CD4-positive, alpha-beta T cell treated with Interleukin-17A for 1 hour (primary cell): ENCODE data around the gene MCOLN3.
"Not testable (repeated sequence)": the region's sequence is repeated elsewhere in the genome, so short reads cannot be mapped to it uniquely, and the experiment has no call there.

ENCODE experiments used
- DNase-seq: peaks from one replicate; pipeline ENCODE4 v3.0.0-alpha.2; 2020

The MCOLN3 gene

DNA sequence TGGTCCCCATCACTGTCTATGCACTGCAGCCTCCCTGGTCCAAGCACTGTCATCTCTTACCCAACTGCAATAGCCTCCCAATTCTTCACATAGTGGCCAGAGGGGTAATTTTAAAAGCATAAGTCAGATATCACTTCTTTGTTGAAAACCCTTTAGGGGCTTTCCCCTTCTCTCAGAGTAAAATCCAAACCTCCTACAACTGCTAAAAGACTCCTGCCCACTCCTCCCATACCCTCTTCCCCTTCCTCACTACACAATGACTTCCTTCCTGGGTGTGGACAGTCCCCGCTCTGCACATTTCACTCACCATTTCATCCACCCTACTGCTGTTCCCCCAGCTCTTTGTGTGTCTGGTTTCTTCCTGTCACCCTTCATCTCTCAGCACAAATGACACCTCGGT lies 59.7 kb downstream of the MCOLN3 start:
- peak; percentile 34 for DNase-seq

DNA sequence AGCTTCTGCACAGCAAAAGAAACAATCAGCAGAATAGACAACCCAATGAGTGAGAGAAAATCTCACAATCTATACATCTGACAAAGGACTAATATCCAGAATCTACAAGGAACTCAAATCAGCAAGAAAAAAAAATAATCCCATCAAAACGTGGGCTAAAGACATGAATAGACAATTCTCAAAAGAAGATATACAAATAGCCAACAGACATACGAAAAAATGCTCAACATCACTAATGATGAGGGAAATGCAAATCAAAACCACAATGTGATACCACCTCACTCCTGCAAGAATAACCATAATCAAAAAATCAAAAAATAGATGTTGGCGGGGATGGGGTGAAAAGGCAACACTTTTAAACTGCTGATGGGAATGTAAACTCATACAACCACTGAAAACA lies 61.7 kb downstream of the MCOLN3 start:
- DNase-seq, result not testable (repeated sequence)

DNA sequence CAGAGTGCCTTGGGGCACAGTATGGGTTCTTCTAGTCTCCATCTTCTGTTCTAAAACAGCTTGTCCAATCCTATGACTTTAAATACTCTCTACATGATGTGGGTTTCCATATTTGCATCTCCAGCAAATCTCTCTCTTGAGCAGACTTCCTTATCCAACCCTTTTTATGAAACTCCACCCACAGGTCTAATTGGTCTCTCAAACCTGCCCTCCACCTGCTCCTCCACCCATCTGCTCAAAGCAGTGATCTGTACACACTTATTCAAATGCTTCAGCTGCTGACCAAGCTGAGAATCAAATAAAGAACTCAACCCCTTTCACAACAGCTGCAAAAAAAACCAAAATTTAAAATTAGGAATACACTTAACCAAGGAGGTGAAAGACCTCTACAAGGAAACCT lies 62.9 kb downstream of the MCOLN3 start:
- DNase-seq, result no peak

DNA sequence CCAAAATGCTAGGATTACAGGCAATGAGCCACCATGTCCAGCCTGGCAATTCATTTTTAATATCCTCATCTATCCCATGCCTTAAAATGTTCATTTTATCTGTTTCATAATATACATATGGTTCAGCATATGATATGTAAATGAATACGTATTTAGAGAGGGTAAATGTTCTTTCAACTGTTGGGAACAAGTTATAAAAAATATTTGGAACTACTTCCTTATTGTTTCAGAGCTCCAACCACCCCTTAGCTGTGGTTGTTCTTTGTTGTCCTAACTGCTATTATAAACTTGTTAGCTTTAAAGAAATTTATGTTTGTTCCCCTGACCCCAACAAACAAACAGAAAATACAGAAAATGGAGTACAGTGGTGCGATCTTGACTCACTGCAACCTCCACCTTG lies 65.9 kb downstream of the MCOLN3 start:
- DNase-seq, result no peak

DNA sequence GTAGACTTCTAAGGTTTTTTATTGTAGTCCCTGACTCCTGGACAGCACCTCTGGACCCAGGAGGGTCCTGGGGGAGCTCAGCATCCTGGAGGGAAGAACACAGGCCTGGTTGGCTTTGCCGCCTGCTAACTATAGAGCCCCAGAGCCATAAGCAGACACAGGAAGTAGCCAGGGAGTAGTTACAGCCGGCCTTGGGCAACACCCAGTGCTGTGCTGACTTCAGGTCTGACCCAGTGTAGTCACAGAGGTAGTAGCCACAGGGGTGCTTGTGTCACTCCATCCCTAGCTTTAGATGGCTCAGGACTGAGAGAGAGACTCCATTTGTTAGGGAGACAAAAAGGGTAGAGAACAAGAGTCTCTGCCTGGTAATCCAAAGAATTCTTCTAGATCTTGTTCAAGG lies 73.3 kb downstream of the MCOLN3 start:
- DNase-seq, result no peak

DNA sequence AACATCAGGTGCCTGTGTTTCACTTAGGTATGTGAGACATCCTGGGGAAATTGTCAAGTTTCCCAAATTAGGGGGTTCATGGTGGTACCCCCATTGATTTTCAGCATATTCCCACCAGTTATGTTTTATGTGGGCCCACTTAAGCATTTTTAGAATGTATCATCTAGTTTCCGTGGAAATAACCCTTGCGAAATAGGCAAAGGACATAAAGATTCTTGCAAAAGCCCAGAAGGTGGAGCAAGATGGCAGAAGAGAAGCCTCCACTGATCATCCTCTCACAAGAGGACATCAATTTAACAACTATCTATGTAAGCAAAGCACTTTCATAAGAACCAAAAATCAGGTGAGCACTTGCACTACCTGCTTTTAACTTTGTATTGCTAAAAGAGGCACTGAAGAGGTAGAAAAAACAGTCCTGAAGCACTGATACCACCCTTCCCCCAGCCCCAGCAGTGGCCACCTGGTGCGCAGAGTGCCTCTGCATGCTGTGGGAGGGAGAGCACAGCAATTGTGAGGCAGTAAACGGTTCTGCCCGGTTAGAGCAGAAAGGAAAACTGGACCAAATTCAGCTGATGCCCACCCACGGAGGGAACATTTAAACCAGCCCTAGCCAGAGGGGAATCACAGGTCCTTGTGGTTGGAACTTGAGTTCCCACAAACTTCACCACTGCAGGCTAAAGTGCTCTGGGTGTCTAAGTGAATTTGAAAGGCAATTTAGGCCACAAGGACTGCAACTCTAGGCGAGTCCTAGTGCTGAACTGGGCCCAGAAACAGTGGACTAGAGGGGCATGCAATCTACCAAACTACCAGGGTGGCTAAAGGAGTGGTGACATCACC lies 74.6 kb downstream of the MCOLN3 start:
- no peak for DNase-seq

DNA sequence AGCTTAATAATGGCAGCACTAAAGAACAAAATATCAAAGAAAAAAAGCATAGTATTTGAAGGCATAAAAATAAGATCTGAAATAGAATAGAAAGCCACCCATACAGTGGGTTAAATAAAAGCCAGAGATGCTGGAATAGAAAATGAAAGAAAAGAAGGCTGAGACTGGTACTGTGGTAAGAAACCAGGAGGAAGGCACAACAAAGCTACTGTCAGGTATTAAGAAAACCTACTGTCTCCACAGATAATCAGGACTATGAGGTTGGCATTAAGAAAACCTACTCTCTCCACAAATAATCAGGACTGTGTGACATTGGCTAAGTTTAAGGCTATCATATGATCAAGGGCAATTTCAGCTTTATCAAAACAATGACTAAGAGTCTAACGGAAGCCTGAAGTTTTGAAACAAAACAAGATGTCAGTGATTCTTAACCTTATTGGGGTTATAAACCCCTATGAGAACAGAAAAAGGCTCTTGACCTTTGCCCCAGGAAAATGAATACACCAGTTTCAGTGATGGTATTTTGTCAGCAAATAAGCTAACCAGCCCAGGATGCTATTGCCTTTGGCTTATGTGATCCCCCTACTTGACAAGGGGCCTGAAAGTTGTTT lies 75.8 kb downstream of the MCOLN3 start:
- DNase-seq, result peak; percentile 18

DNA sequence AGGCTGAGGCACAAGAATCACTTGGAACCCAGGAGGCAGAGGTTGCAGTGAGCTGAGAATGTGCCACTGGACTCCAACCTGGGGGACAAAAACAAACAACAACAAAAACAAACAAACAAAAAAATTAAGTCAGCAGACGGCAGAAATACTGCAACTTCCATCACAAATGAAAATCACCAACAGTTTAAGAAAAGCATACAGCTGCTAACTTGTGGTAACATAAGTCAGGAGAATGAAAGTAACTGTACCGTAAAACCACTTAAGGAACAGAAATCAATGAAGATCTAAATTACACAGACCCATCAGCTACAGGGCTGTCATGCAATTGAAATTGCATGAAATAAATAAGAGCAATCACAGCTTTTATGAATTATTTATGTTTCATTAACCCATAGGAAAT lies 76.3 kb downstream of the MCOLN3 start:
- no peak for DNase-seq

DNA sequence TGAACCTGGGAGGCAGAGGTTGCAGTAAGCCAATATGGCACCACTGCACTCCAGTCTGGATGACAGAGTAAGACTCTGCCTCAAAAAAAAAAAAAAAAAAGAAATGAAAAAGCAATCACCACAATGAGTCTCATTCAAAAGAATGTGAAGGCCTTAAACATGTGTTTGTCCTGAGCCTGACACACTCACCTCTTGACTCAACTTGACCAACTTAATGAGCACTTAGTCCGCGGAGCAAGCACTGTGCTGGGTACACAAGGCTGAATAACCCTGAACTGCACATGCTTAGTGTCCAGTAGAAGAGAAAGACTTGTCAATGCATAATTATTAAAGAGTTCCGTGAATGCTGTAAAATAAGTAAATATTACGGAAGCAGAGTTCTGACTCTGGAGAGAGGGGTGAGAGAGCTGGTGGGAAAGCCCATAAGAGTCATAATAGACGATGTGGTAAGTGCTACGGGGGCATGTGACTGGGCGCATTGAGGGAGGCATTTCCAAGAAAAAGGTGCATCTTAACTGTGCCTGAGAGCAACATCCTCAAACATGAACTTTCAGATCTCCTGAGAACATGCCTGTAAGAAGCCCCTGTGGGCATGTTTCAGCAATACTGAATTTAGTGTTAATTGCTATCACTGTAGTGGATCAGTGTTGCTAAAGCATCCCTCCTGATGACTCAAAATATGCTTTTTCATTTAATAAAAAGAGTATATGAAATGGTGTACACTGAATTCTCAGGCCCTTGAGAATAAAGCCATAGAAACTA lies 78.6 kb downstream of the MCOLN3 start:
- DNase-seq, result no peak

DNA sequence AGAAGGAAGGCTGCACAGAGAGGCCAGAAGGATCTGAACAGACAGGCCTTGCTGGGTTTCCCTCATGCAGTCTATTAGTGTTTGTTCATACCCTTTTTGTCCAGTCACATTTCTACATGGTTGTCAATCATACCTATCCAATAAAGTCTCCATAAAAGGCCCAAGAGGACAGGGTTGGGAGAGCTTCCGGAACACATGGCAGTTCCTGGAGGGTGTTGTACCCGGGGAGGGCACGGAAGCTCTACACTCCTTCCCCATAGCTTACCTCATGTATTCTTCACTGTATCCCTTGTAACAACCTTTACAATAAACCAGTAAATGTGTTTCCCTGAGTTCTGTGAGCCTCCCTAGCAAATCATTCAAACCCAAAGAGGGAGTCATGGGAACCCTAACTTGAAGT lies 79.4 kb downstream of the MCOLN3 start:
- no peak for DNase-seq

DNA sequence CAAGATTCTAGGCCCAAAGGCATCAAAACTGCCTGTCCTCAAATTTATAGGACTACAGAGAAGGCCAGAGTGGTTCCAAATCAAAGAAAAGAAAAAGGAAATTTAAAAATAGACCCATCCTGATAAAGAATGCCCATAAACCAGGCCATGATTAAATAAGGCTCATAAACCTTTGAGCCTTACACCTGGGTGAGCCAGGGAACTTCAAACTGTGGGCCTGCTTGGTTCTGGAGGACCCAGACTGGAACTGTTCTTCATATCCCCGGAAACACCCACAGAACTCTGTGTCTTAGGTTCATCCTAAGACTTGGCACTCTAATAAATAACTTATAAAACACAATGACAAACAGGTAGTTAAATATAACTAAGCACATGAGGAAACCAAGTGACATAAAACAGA lies 80.2 kb downstream of the MCOLN3 start:
- DNase-seq, result no peak
